ENCODE data around the gene SIGLECL1. TPM values are rescaled to one million over a fixed set of nuclear protein-coding genes. Genes with fewer than 3 reads are reported as not detected.
"Not testable (repeated sequence)": the region's sequence is repeated elsewhere in the genome, so short reads cannot be mapped to it uniquely, and the experiment has no call there.

Gene SIGLECL1
- total RNA-seq, 2 donors from 2014 or later, result not detected

GRCh38 chr19:51224163-51224641 is 26.7 kb upstream of the SIGLECL1 start:
- DNase-seq, result no peak
- intact Hi-C loops (cut with DNase I), result no loop called here
- H3K36me3 ChIP-seq, result no peaks in the 10 kb centered on the region
- H3K27ac ChIP-seq, result no peak overlapping the region
- H3K9ac ChIP-seq (ENCODE audit: low read depth in 2 of 2, low read length in 2 of 2), result no peak overlapping the region
- H3K4me3 ChIP-seq, result no peak overlapping the region
- no peaks in the 10 kb centered on the region for H3K27me3 ChIP-seq
- H3K4me1 ChIP-seq, result no peaks in the 10 kb centered on the region
- H3K9me3 ChIP-seq, result no peaks in the 10 kb centered on the region
- TF ChIP-seq CTCF (IDR thresholded peaks at IDR 0.05), result no peak

GRCh38 chr19:51224898-51225393 is 25.9 kb upstream of the SIGLECL1 start, which contains the start of gene CD33:
CD33 (plus strand) TSS chr19:51225080; CDS start chr19:51225119, 39 bp downstream.
- H3K27ac ChIP-seq; H3K36me3 ChIP-seq; H3K27me3 ChIP-seq; H3K4me3 ChIP-seq; H3K4me1 ChIP-seq; DNase-seq; H3K9ac ChIP-seq (ENCODE audit: low read depth in 2 of 2, low read length in 2 of 2); intact Hi-C loops (cut with DNase I); H3K9me3 ChIP-seq: not testable (repeated sequence)

GRCh38 chr19:51226067-51226466 is 24.8 kb upstream of the SIGLECL1 start:
- Histone ChIP-seq H3K4me3 (no peak overlapping the region), H3K27me3 (no peaks in the 10 kb centered on the region), H3K9me3 (no peaks in the 10 kb centered on the region), H3K36me3 (no peaks in the 10 kb centered on the region), H3K4me1 (no peaks in the 10 kb centered on the region), H3K27ac (no peak overlapping the region), H3K9ac (ENCODE audit: low read depth in 2 of 2, low read length in 2 of 2) (no peak overlapping the region)
- intact Hi-C loops (cut with DNase I), result no loop called here
- no peak for TF ChIP-seq CTCF (IDR thresholded peaks at IDR 0.05)
- DNase-seq, result no peak

- H3K27me3 ChIP-seq, result no peaks in the 10 kb centered on the region
- H3K27ac ChIP-seq, result no peak overlapping the region
- DNase-seq, result no peak
- H3K4me3 ChIP-seq, result no peak overlapping the region
- intact Hi-C loops (cut with DNase I), result no loop called here
- no peaks in the 10 kb centered on the region for H3K36me3 ChIP-seq
- no peak overlapping the region for H3K9ac ChIP-seq (ENCODE audit: low read depth in 2 of 2, low read length in 2 of 2)
- no peaks in the 10 kb centered on the region for H3K9me3 ChIP-seq
- no peak for TF ChIP-seq CTCF (IDR thresholded peaks at IDR 0.05)
- no peaks in the 10 kb centered on the region for H3K4me1 ChIP-seq
These were observed 23.6 kb upstream of the SIGLECL1 start for GRCh38 chr19:51227326-51227725.

GRCh38 chr19:51227966-51228365 is 22.9 kb upstream of the SIGLECL1 start:
- no peak for TF ChIP-seq CTCF (IDR thresholded peaks at IDR 0.05)
- Histone ChIP-seq H3K27ac (no peak overlapping the region), H3K36me3 (no peaks in the 10 kb centered on the region), H3K9ac (ENCODE audit: low read depth in 2 of 2, low read length in 2 of 2) (no peak overlapping the region), H3K27me3 (no peaks in the 10 kb centered on the region), H3K4me3 (no peak overlapping the region), H3K9me3 (no peaks in the 10 kb centered on the region), H3K4me1 (no peaks in the 10 kb centered on the region)
- DNase-seq, result no peak
- intact Hi-C loops (cut with DNase I), result no loop called here

- intact Hi-C loops (cut with DNase I), result no loop called here
- Histone ChIP-seq H3K27ac (no peak overlapping the region), H3K27me3 (no peaks in the 10 kb centered on the region), H3K9me3 (no peaks in the 10 kb centered on the region), H3K36me3 (no peaks in the 10 kb centered on the region), H3K4me1 (no peaks in the 10 kb centered on the region), H3K9ac (ENCODE audit: low read depth in 2 of 2, low read length in 2 of 2) (no peak overlapping the region), H3K4me3 (no peak overlapping the region)
- TF ChIP-seq CTCF (IDR thresholded peaks at IDR 0.05), result no peak
- DNase-seq, result no peak
These were observed 10.0 kb upstream of the SIGLECL1 start for GRCh38 chr19:51240866-51241265.
